ENCODE data around the gene ARL15. TPM values are rescaled to one million over a fixed set of nuclear protein-coding genes. Genes with fewer than 3 reads are reported as not detected.

The ARL15 gene
- total and polyA plus RNA-seq, 2 of the 8 experiments (the other 6 are each of a cell fraction or from before 2014, with no cell fraction given) = 9.9 to 21.2 TPM

DNA sequence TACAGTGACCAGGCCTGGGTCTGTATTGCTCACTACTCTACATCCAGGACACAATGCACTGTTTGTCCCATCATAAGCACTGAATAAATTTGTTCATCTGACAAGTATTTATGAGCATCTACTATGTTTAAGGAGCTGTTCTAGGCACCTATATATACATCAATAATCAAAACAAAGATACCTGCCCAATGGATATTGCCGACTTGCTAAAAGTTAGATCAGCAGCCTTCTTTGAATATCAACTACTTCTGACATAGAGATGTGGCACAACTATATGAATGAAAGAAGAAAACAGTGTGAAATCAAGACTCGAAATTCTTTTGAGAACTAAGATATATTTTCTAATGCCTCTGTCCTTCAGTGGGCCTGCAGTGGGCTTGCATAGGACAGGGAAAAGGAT lies 215.7 kb downstream of the ARL15 start:
- Histone ChIP-seq H2BK5ac (ENCODE audit: low read depth, low read length) (no peak overlapping the region), H3K9ac (replicated peaks in 1 of 4; ENCODE audit: extremely low read depth in 1 of 4, low read depth in 3 of 4, low read length in 3 of 4) (no peak overlapping the region), H4K5ac (ENCODE audit: insufficient read length, low read depth, low read length) (no peak overlapping the region), H3K18ac (ENCODE audit: extremely low read depth, low read length) (no peak overlapping the region), H2AFZ (ENCODE audit: low read length) (no peak overlapping the region), H3K4me1 (replicated peaks in 1 of 4; ENCODE audit: control insufficient read depth in 3 of 4, insufficient read depth in 4 of 4, low read length in 3 of 4) (no peaks in the 10 kb centered on the region; a peak in 1 of 7 replicates), H3K14ac (ENCODE audit: insufficient read length) (no peak overlapping the region), H2BK12ac (ENCODE audit: low read depth, low read length) (no peak overlapping the region), H2BK120ac (replicated peaks; ENCODE audit: low read depth, low read length) (no peak overlapping the region), H3K4me3 (ENCODE audit: extremely low read depth in 1 of 4, insufficient read depth in 2 of 4, low read depth in 3 of 4, low read length in 4 of 4) (no peak overlapping the region), H2AK5ac (ENCODE audit: low read depth, low read length) (no peak overlapping the region), H4K91ac (replicated peaks; ENCODE audit: insufficient read length, low read length) (no peak overlapping the region), H2BK20ac (ENCODE audit: low read length) (no peak overlapping the region), H3K27ac (ENCODE audit: low read depth, low read length) (no peak overlapping the region), H3K27me3 (replicated peaks in 1 of 4; ENCODE audit: control insufficient read depth in 3 of 4, extremely low read depth in 1 of 4, insufficient read depth in 3 of 4, low read length in 3 of 4) (no peaks in the 10 kb centered on the region), H3K79me1 (ENCODE audit: low read depth, low read length) (no peaks in the 10 kb centered on the region), H3K4me2 (ENCODE audit: insufficient read depth in 1 of 2, low read depth in 2 of 2, low read length in 2 of 2) (no peak overlapping the region), H4K20me1 (replicated peaks in 1 of 2; ENCODE audit: control insufficient read depth in 1 of 2, insufficient read depth in 2 of 2, low read length in 2 of 2) (no peaks in the 10 kb centered on the region), H3K9me3 (ENCODE audit: insufficient read depth in 2 of 2, low read depth in 1 of 2, low read length in 1 of 2) (no peaks in the 10 kb centered on the region), H3K79me2 (ENCODE audit: control insufficient read depth in 1 of 2, insufficient read depth in 2 of 2, low read length in 2 of 2) (no peaks in the 10 kb centered on the region), H4K8ac (ENCODE audit: extremely low read depth, insufficient read depth, low read length) (no peak overlapping the region), H3K56ac (replicated peaks; ENCODE audit: insufficient read length, low read depth, low read length) (no peak overlapping the region), H3K36me3 (ENCODE audit: control insufficient read depth in 2 of 4, insufficient read depth in 4 of 4, low read length in 3 of 4) (no peaks in the 10 kb centered on the region), H3K4ac (replicated peaks; ENCODE audit: insufficient read length, low read depth, low read length) (no peak overlapping the region), H2BK15ac (ENCODE audit: low read length) (no peak overlapping the region), H3K23ac (ENCODE audit: insufficient read length) (no peak overlapping the region), H3K23me2 (ENCODE audit: low read depth, low read length) (peaks cover 1% of the 10 kb centered on the region; the same call in 1 of the 2 replicates)
- 91% methylated on average over 2 of the region's 2 CpGs; no CpG with 5 or more reads in 1 of the 2 experiments for WGBS, 2 experiments (ENCODE audit: extremely low coverage in 1 of 2, insufficient coverage in 1 of 2, insufficient read length in 1 of 2, insufficient replicate concordance in 2 of 2, low coverage in 1 of 2, low lambda C conversion rate in 2 of 2, missing lambda C conversion rate in 1 of 2)
- no peak for DNase-seq (ENCODE audit: low read depth in 1 of 2, low spot score in 2 of 2)
- TF ChIP-seq CHD2 (IDR thresholded peaks at IDR 0.05; ENCODE audit: low read length) (no peak), MAFK (IDR thresholded peaks at IDR 0.05; ENCODE audit: low read depth, low read length) (no peak), YY1 (IDR thresholded peaks at IDR 0.05; ENCODE audit: low read depth, low read length) (no peak), TCF12 (IDR thresholded peaks at IDR 0.05; ENCODE audit: low read depth, low read length) (no peak), GABPA (IDR thresholded peaks at IDR 0.05; ENCODE audit: borderline replicate concordance, insufficient read depth, low read length) (no peak), EP300 (IDR thresholded peaks at IDR 0.05; ENCODE audit: borderline replicate concordance in 1 of 2, low read depth in 2 of 2, low read length in 2 of 2) (no peak), CBX5 (IDR thresholded peaks at IDR 0.05; ENCODE audit: low read depth, low read length) (no peak), TBP (IDR thresholded peaks at IDR 0.05; ENCODE audit: low read depth, low read length) (no peak), TEAD4 (IDR thresholded peaks at IDR 0.05; ENCODE audit: low read depth, low read length) (no peak), CBX8 (IDR thresholded peaks at IDR 0.05; ENCODE audit: borderline replicate concordance, low read depth, low read length) (no peak), ZNF274 (IDR thresholded peaks at IDR 0.05; ENCODE audit: borderline replicate concordance, extremely low read depth, low read length) (no peak), POU5F1 (IDR thresholded peaks at IDR 0.05; ENCODE audit: low read depth, low read length) (no peak), TAF7 (optimal IDR thresholded peaks at IDR 0.05; ENCODE audit: borderline replicate concordance, low read depth, low read length) (no peak)
- ChIA-PET POLR2A (ENCODE audit: partially characterized antibody) (no interaction called here), CTCF (ENCODE audit: partially characterized antibody) (no interaction called here)
- no peak for FAIRE-seq

All from H1 (cell line).